ENCODE measurements around the gene GABRB3. TPM values are rescaled to one million over a fixed set of nuclear protein-coding genes. Genes with fewer than 3 reads are reported as not detected.

Gene GABRB3
- total and polyA plus RNA-seq, 8 donors, result 0.94 to 4.0 (median 2.3) TPM

GRCh38 chr15:26673445-26673844 lies 99.4 kb downstream of the GABRB3 start:
- Histone ChIP-seq H3K9me3 (no peaks in the 10 kb centered on the region), H3K36me3 (no peaks in the 10 kb centered on the region), H3K4me3 (no peak overlapping the region), H3K27me3 (peaks cover 0 to 9% of the 10 kb centered on the region in 2 donors), H3K4me1 (no peaks in the 10 kb centered on the region), H3K27ac (no peak overlapping the region)
- ATAC-seq (no peak), DNase-seq (no peak)
- intact Hi-C loops (cut with DNase I), result no loop called here
- TF ChIP-seq CTCF (IDR thresholded peaks at IDR 0.05), result no peak

GRCh38 chr15:26670116-26670515 lies 102.8 kb downstream of the GABRB3 start:
- intact Hi-C loops (cut with DNase I), result no loop called here
- ATAC-seq (no peak), DNase-seq (no peak)

GRCh38 chr15:26667222-26667988 lies 105.5 kb downstream of the GABRB3 start:
- H3K4me3 ChIP-seq, result no peak overlapping the region
- peaks cover 0 to 9% of the 10 kb centered on the region in 2 donors for H3K27me3 ChIP-seq
- peak in 3 of 4 donors; percentile 35 to 67 (median 44) for DNase-seq
- H3K9me3 ChIP-seq, result peaks cover 0 to 3% of the 10 kb centered on the region in 2 donors
- intact Hi-C loops (cut with DNase I), result no loop called here
- no peaks in the 10 kb centered on the region for H3K4me1 ChIP-seq
- no peak overlapping the region for H3K27ac ChIP-seq
- H3K36me3 ChIP-seq, result no peaks in the 10 kb centered on the region
- no peak for TF ChIP-seq CTCF (IDR thresholded peaks at IDR 0.05)
- ATAC-seq, result peak; percentile 75

More at GRCh38 chr15:26670116-26670515, 102.8 kb downstream of the GABRB3 start:
- TF ChIP-seq CTCF (IDR thresholded peaks at IDR 0.05), result no peak
- Histone ChIP-seq H3K36me3 (no peaks in the 10 kb centered on the region), H3K27ac (no peak overlapping the region), H3K4me3 (no peak overlapping the region), H3K9me3 (peaks cover 0 to 3% of the 10 kb centered on the region in 2 donors), H3K4me1 (no peaks in the 10 kb centered on the region), H3K27me3 (peaks cover 0 to 9% of the 10 kb centered on the region in 2 donors)

- intact Hi-C loops (cut with DNase I), result no loop called here
- Histone ChIP-seq H3K27ac (no peak overlapping the region), H3K36me3 (no peaks in the 10 kb centered on the region), H3K4me3 (no peak overlapping the region), H3K27me3 (peaks cover 0 to 9% of the 10 kb centered on the region in 2 donors), H3K4me1 (no peaks in the 10 kb centered on the region), H3K9me3 (peaks cover 0 to 3% of the 10 kb centered on the region in 2 donors)
- DNase-seq, result no peak
- no peak for TF ChIP-seq CTCF (IDR thresholded peaks at IDR 0.05)
- no peak for ATAC-seq
These were observed 106.7 kb downstream of the GABRB3 start for GRCh38 chr15:26665957-26666791.

- no peak overlapping the region for H3K27ac ChIP-seq
- peaks cover 0 to 3% of the 10 kb centered on the region in 2 donors for H3K9me3 ChIP-seq
- ATAC-seq, result no peak
- no peaks in the 10 kb centered on the region for H3K4me1 ChIP-seq
- intact Hi-C loops (cut with DNase I), result no loop called here
- no peaks in the 10 kb centered on the region for H3K27me3 ChIP-seq
- DNase-seq, result no peak
- H3K4me3 ChIP-seq, result no peak overlapping the region
- H3K36me3 ChIP-seq, result no peaks in the 10 kb centered on the region
- TF ChIP-seq CTCF (IDR thresholded peaks at IDR 0.05), result no peak
These were observed 110.6 kb downstream of the GABRB3 start for GRCh38 chr15:26662283-26662682.
